GM13976 (cell line): ENCODE data around the gene CMIP.

Experiments
- DNase-seq: peaks from one replicate; pipeline ENCODE4 v3.0.0; 2012; ENCODE audit warnings: low spot score
- CTCF ChIP-seq: IDR thresholded peaks from 2 replicates; pipeline ENCODE4 v1.5.1; 2012; ENCODE audit warnings: borderline replicate concordance, mild to moderate bottlenecking; ENCODE audit not compliant: insufficient read depth; ENCODE audit errors: extremely low read depth, missing control alignments, control extremely low read depth
- in situ Hi-C: fragments of 300-500 bp; cut with MboI; formaldehyde crosslinking; loops from one replicate; pipeline ENCODE4 v1.12.0; 2022; ENCODE audit warnings: low sequenced_read_pairs, mixed read lengths, inconsistent platforms; ENCODE audit not compliant: unreplicated experiment

Gene CMIP

DNA sequence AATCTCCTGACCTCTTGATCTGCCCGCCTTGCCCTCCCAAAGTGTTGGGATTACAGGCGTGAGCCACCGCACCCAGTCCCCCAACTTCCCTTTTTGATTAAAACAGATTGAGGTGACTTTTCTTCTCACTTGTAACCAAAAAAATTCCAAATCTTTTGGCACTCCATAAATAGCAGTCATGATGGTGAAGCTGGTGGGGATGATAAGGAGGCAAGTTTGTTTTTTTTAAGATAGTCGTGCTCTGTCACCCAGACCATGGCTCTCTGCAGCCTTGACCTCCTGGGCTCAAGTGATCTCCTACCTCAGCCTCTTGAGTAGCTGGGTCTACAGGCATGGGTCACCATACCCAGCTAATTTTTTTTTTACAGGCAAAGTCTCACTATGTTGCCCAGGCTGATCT, 299.8 kb downstream of the CMIP start:
- in situ Hi-C loops, result no loop called here
- TF ChIP-seq CTCF, result no peak
- DNase-seq, result no peak

- DNase-seq, result no peak
- in situ Hi-C loops, result no loop called here
- no peak for TF ChIP-seq CTCF
These were observed 300.3 kb downstream of the CMIP start for GRCh38 chr16:81744911-81745310.

DNA sequence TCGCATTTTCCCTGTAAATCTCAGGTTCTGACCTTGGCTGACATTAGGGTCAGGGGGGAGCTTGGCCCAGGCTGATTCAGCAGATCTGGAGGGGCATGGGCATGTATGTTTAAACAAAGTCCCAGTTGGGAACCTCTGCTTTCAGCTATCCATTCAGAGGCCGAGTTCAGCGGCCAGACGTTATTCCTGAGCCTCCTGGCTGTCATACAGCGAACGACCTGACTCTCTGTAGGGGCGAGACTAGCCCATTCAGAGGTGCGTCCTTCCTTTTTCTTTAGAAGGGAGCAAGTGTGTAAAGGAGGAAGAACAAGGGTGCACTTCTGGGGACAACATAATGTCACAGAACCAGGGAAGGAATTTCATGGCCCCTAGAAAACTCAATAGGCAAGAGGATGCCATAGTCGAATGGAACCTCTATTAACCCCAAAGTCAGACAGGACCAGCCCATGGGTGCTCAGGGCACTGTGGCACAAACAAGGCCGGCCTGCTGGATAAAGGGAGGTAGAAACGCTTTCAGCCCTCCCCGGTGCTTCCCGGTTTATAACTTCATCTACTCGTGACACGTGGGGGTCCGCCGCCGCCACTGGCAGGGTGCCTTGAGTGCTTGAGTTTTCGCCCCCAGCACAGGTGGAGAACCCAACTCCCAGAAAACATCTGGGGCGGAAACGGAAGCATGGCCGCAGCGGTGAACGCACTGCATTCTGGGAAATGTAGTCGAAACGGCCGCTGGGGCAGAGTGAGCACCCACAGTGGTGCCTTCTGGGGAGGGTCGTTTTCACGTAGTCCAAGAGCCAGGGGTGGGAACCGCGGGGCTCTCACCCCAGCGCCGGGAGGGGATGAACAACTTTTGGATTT, 301.3 kb downstream of the CMIP start:
- in situ Hi-C loops, result no loop called here
- DNase-seq, result peak; percentile 85

GRCh38 chr16:81746566-81746965, 302.0 kb downstream of the CMIP start:
- in situ Hi-C loops, result no loop called here

More for the DNA sequence above, 301.3 kb downstream of the CMIP start:
- no peak for TF ChIP-seq CTCF

DNA sequence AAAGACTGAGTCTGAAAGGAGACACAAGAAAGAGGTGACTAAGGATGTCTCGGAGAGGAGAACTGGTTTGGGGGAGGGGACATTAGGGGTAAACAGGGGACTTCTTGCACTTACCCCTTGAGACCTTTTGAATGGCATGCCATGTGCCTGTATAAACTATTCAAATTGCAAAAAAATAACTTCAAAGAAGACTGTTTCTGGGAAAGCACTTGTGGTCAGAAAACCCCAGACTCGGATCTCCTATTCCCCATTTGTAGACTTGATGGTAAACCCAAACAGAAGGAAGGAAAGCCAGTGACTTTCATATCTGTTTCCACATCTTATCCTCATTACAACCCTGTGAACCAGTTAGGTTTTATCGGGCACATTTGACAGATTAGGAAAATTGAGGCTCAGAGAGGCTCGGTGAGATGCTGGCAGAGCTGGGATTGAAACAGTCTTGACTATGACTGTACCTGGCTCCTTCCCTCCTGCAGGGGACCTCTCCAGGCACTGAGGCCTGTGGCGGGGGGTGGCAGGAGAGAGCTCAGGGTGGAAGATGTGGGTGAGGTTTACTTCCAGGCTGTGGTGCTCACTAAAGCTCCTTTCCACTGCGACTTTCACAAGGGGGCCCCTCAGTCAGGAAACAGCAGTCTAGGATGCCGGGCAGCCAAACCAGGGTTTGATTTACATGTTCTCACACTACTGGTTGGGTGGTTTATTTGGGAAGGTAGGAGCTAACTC, 304.0 kb downstream of the CMIP start:
- DNase-seq, result no peak
- no peak for TF ChIP-seq CTCF
- in situ Hi-C loops, result no loop called here

More at GRCh38 chr16:81746566-81746965, 302.0 kb downstream of the CMIP start:
- TF ChIP-seq CTCF, result no peak
- no peak for DNase-seq

- DNase-seq, result peak; percentile 86
- in situ Hi-C loops, result no loop called here
- no peak for TF ChIP-seq CTCF
These were observed 307.7 kb downstream of the CMIP start for GRCh38 chr16:81752225-81752875.
